Mucosa of rectum (tissue), 2 donors: Measurements from ENCODE around the gene CRYBG3.

Experiments
- H3K27ac ChIP-seq, 2 donors: one replicate each; pipeline ENCODE4 v1.7.0; 2013; ENCODE audit warnings: inconsistent platforms in 2 of 2, low read depth in 2 of 2, low read length in 2 of 2
- H3K27me3 ChIP-seq, 2 donors: one replicate each; pipeline ENCODE4 v1.7.0; 2013; ENCODE audit warnings: low read length in 2 of 2; ENCODE audit not compliant: control insufficient read depth in 2 of 2, insufficient read depth in 2 of 2
- H3K36me3 ChIP-seq, 2 donors: one replicate each; pipeline ENCODE4 v1.7.0; 2013; ENCODE audit warnings: low read length in 2 of 2; ENCODE audit not compliant: control insufficient read depth in 2 of 2, insufficient read depth in 2 of 2
- H3K4me1 ChIP-seq, 2 donors: one replicate each; pipeline ENCODE4 v1.7.0; 2013; ENCODE audit warnings: low read length in 2 of 2, mild to moderate bottlenecking in 1 of 2; ENCODE audit not compliant: control insufficient read depth in 2 of 2, insufficient read depth in 2 of 2
- H3K4me3 ChIP-seq, 2 donors: one replicate each; pipeline ENCODE4 v1.7.0; 2013; ENCODE audit warnings: low read length in 2 of 2
- H3K9ac ChIP-seq, 2 donors: one replicate each; pipeline ENCODE4 v1.7.0; 2013; ENCODE audit warnings: low read length in 2 of 2, low read depth in 1 of 2, mild to moderate bottlenecking in 1 of 2
- H3K9me3 ChIP-seq, 2 donors: one replicate each; pipeline ENCODE4 v1.7.0; 2013; ENCODE audit warnings: low read length in 2 of 2; ENCODE audit not compliant: control insufficient read depth in 2 of 2
- donor health status: healthy.
- donor health status: Normal muscosa, but diverticular disease.

CRYBG3 gene

DNA sequence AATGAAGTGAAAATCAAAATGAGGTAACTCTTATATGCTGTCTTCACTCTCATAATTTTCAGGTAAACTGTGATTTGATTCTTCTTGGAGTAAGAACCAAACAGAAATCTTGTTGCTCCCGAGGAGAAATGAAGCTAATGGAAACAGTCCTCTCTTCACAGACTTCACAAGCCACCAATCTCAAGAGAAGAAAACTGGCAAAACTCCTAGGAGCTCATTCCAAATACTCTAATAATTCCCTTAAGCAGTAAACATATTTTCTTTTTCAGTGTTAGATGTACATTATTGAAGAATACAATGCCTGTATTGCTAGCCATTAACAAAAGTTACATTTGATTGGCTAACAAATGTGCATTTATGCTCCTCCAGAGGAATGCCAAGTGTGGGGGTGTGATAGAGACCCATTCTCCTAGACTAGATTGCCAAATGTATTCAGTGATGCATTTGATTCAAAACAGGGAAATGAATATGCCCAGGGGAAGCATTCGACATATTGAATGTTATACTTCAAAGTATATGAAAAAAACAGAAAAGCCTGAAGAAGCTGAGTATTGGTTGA lies 162.2 kb downstream of the CRYBG3 start:
- Histone ChIP-seq H3K9me3 (no peaks in the 10 kb centered on the region), H3K9ac (no peak overlapping the region), H3K36me3 (no peaks in the 10 kb centered on the region), H3K4me1 (no peaks in the 10 kb centered on the region), H3K27ac (no peak overlapping the region), H3K4me3 (no peak overlapping the region), H3K27me3 (no peaks in the 10 kb centered on the region)

- no peak overlapping the region for H3K9ac ChIP-seq
- no peaks in the 10 kb centered on the region for H3K4me1 ChIP-seq
- no peak overlapping the region for H3K27ac ChIP-seq
- H3K4me3 ChIP-seq: no peak overlapping the region
- H3K9me3 ChIP-seq: no peaks in the 10 kb centered on the region
- H3K27me3 ChIP-seq: no peaks in the 10 kb centered on the region
- H3K36me3 ChIP-seq: no peaks in the 10 kb centered on the region
Measured at GRCh38 chr3:97987306-97987705, 165.5 kb downstream of the CRYBG3 start.

DNA sequence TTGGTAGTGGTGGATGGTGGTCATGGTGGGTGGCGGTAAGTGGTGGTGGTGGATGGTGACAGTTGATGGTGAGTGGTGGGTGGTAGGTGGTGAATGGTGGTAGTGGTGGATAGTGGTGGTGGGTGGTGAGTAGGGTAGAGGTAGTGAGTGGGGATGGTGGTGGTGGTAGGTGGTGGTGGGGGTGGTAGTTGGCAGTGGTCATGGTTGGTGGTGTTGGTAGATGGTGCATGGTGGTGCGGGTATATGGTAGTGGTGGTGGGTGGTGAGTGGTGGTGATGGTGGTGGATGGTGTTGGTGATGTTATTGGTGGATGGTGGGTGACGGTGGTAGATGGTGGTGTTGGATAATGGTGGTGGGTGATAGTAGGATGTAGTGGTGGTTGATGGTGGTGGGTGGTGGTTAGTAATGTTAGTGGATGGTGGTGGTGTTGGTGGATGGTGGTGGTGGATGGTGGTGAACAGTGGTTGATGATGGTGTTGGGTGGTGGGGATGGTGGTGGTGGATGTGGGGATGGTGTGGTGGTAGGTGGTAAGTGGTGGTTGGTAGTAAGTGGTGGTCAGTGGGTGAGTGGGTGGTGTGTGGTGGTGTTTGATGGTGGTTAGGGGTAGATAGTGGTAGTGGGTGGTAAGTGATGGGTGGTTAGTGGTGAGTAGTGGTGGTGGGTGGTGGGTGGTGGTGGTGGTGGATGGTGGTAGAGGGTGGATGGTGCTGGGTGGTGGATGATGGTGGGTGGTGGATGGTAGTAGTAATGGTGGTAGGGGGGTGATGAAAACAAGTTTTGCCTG lies 167.2 kb downstream of the CRYBG3 start:
- Histone ChIP-seq H3K27me3 (no peaks in the 10 kb centered on the region), H3K36me3 (no peaks in the 10 kb centered on the region), H3K27ac (no peak overlapping the region), H3K4me1 (no peaks in the 10 kb centered on the region), H3K9me3 (no peaks in the 10 kb centered on the region), H3K9ac (no peak overlapping the region), H3K4me3 (no peak overlapping the region)

DNA sequence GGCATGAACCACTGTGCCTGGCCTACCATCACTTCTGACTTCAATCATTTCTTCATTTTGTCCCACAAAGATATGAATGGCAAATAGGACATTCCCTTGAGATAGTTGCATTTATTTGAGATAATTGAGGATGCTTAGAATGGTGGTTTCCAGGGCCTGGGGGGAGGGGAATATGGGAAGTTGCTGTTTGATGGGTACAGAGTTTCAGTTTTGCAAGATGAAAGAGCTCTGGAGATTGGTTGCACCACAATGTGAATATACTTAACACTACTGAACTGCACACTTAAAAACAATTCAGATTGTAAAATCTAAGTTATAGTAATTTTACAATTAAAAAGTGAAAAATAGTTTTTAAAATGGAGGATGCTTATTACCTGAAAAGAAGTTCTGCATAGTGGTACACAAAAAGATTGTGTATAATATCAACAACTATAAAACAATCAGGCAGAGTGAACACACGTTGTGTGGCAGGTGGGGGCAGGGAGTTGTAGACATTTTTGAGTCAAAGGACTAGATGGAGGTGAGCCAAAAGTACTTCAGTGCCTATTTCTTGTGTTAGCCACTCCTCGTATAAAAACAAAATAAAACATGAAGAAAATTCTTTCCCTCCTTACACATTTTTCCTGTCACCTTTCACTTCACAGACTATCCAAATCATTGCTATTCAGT lies 168.9 kb downstream of the CRYBG3 start:
- no peaks in the 10 kb centered on the region for H3K36me3 ChIP-seq
- H3K4me1 ChIP-seq: no peaks in the 10 kb centered on the region
- no peaks in the 10 kb centered on the region for H3K9me3 ChIP-seq
- no peak overlapping the region for H3K4me3 ChIP-seq
- no peak overlapping the region for H3K27ac ChIP-seq
- no peak overlapping the region for H3K9ac ChIP-seq
- no peaks in the 10 kb centered on the region for H3K27me3 ChIP-seq

DNA sequence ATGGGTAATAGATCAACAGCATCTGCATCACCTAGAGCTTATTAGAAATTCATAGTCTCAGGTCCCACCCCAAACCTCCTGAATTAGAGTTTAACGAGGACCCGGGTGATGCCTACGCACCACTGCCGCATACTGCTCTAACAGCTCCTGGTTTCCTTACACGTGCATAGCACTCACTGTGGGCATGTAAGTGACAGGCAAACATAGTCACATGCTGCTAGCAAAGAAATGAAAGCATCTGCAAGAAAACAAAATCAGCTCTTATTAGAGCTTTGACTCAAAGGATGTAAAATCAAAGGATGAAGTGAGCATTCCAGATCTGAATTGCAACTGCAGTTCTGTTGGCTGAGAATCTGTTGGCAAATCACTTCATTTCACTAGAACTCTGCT lies 169.5 kb downstream of the CRYBG3 start:
- no peak overlapping the region for H3K9ac ChIP-seq
- no peaks in the 10 kb centered on the region for H3K4me1 ChIP-seq
- no peaks in the 10 kb centered on the region for H3K9me3 ChIP-seq
- no peak overlapping the region for H3K4me3 ChIP-seq
- no peaks in the 10 kb centered on the region for H3K36me3 ChIP-seq
- H3K27me3 ChIP-seq: no peaks in the 10 kb centered on the region
- no peak overlapping the region for H3K27ac ChIP-seq

GRCh38 chr3:97992547-97993173 lies 170.8 kb downstream of the CRYBG3 start:
- Histone ChIP-seq H3K9ac (no peak overlapping the region), H3K4me1 (no peaks in the 10 kb centered on the region), H3K36me3 (no peaks in the 10 kb centered on the region), H3K4me3 (no peak overlapping the region), H3K9me3 (no peaks in the 10 kb centered on the region), H3K27ac (no peak overlapping the region), H3K27me3 (no peaks in the 10 kb centered on the region)

- no peaks in the 10 kb centered on the region for H3K36me3 ChIP-seq
Measured at GRCh38 chr3:97993526-97993925, 171.7 kb downstream of the CRYBG3 start.

DNA sequence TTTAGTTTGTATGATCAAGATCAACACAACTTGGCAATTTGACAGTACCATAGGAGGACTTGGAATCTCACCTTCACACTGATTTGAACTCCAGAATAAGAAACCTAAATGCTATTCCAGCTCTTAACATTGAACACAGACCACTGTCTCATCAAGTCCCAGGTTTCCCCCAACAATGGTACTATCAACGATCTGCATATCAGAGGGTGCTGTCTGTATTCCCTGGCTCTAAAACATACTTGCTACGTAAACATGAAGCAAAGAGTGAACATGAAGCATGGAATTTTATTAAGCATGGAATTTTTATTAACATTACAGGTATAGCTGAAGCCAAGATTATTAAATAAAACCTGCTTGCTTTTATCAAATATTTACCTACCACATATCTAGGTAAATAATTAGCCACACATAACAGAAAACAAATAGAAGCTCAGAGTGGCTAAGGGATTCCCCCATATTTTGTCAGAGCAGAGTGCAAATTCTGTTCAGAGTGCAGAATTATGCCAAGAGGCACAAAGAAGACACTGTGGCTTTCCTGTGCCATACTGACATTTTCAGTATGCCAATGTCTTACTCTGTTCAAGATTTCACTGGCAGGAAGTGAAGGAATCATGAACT lies 172.6 kb downstream of the CRYBG3 start:
- H3K9ac ChIP-seq: no peak overlapping the region
- no peak overlapping the region for H3K4me3 ChIP-seq
- no peaks in the 10 kb centered on the region for H3K9me3 ChIP-seq

More at GRCh38 chr3:97993526-97993925, 171.7 kb downstream of the CRYBG3 start:
- Histone ChIP-seq H3K27me3 (no peaks in the 10 kb centered on the region), H3K9ac (no peak overlapping the region), H3K4me3 (no peak overlapping the region), H3K27ac (no peak overlapping the region), H3K9me3 (no peaks in the 10 kb centered on the region), H3K4me1 (no peaks in the 10 kb centered on the region)

More for the DNA sequence above, 172.6 kb downstream of the CRYBG3 start:
- no peaks in the 10 kb centered on the region for H3K4me1 ChIP-seq
- H3K27ac ChIP-seq: no peak overlapping the region
- no peaks in the 10 kb centered on the region for H3K36me3 ChIP-seq
- no peaks in the 10 kb centered on the region for H3K27me3 ChIP-seq
